Neural progenitor cell (in vitro differentiated cells): ENCODE data around the gene ALK. TPM values are rescaled to one million over a fixed set of nuclear protein-coding genes. Genes with fewer than 3 reads are reported as not detected.

Experiments used
- DNase-seq: peaks from one replicate; pipeline ENCODE4 v3.0.0-alpha.2; 2016; ENCODE audit warnings: low spot score
- H2AFZ ChIP-seq: fragments of 200-600 bp; sonication (generic); replicated peaks from 2 replicates; pipeline ENCODE4 v1.6.1; 2016; ENCODE audit warnings: antibody characterized with exemption
- H3F3A ChIP-seq: fragments of 200-600 bp; sonication (generic); 2 replicates; pipeline ENCODE4 v1.6.1; 2016; ENCODE audit warnings: antibody characterized with exemption, low read depth
- H3K27ac ChIP-seq: fragments of 200-600 bp; sonication (generic); 2 replicates; pipeline ENCODE4 v1.5.1; 2016; ENCODE audit warnings: mild to moderate bottlenecking
- H3K27me3 ChIP-seq: fragments of 200-600 bp; sonication (generic); 2 replicates; pipeline ENCODE4 v1.6.1; 2016; ENCODE audit warnings: mild to moderate bottlenecking, moderate library complexity
- H3K36me3 ChIP-seq: fragments of 200-600 bp; sonication (generic); 2 replicates; pipeline ENCODE4 v1.5.1; 2016
- H3K4me1 ChIP-seq: fragments of 200-600 bp; sonication (generic); 2 replicates; pipeline ENCODE4 v1.6.1; 2016; ENCODE audit warnings: mixed run types
- H3K4me2 ChIP-seq: fragments of 200-600 bp; sonication (generic); 2 replicates; pipeline ENCODE4 v1.6.1; 2016
- H3K4me3 ChIP-seq: fragments of 200-600 bp; sonication (generic); 2 replicates; pipeline ENCODE4 v1.5.1; 2016
- H3K79me2 ChIP-seq: fragments of 200-600 bp; sonication (generic); 2 replicates; pipeline ENCODE4 v1.6.1; 2016; ENCODE audit warnings: low read depth
- H3K9ac ChIP-seq: fragments of 200-600 bp; sonication (generic); 2 replicates; pipeline ENCODE4 v1.6.1; 2016
- H3K9me3 ChIP-seq: fragments of 200-600 bp; sonication (generic); 2 replicates; pipeline ENCODE4 v1.5.1; 2016; ENCODE audit warnings: low read depth
- H4K20me1 ChIP-seq: fragments of 200-600 bp; sonication (generic); 2 replicates; pipeline ENCODE4 v1.6.1; 2016; ENCODE audit warnings: low read depth
- H3K27ac Mint-ChIP-seq: 3 replicates; pipeline ENCODE4 v1.8.0; 2021; ENCODE audit warnings: mixed read lengths
- H3K27me3 Mint-ChIP-seq: 2 replicates; pipeline ENCODE4 v1.8.0; 2022; ENCODE audit warnings: low read depth, mild to moderate bottlenecking, inconsistent platforms, moderate library complexity, mixed read lengths; ENCODE audit not compliant: insufficient read depth
- H3K36me3 Mint-ChIP-seq: 3 replicates; pipeline ENCODE4 v1.8.0; 2021; ENCODE audit warnings: mixed read lengths
- H3K4me1 Mint-ChIP-seq: 3 replicates; pipeline ENCODE4 v1.8.0; 2021; ENCODE audit warnings: mixed read lengths
- H3K4me3 Mint-ChIP-seq: 3 replicates; pipeline ENCODE4 v1.8.0; 2021; ENCODE audit warnings: mild to moderate bottlenecking, moderate library complexity, mixed read lengths
- H3K9me3 Mint-ChIP-seq: 3 replicates; pipeline ENCODE4 v1.8.0; 2020; ENCODE audit warnings: mixed read lengths
- EZH2 ChIP-seq: fragments of 200-600 bp; sonication (generic); IDR thresholded peaks from 2 replicates; pipeline ENCODE4 v1.6.1; 2017; ENCODE audit warnings: antibody characterized with exemption, mild to moderate bottlenecking, moderate library complexity
- EZH2phosphoT487 ChIP-seq: fragments of 200-600 bp; sonication (generic); IDR thresholded peaks from 2 replicates; pipeline ENCODE4 v1.6.1; 2017; ENCODE audit warnings: antibody characterized with exemption
- total RNA-seq: library from RNA; depleted of rRNA; stranded (reverse); fragments of >200 nt; gene quantifications from 2 replicates; pipeline ENCODE4 v1.2.3, GENCODE V29; 2015; ENCODE audit warnings: low replicate concordance
- TF ChIP-seq, protein P1 (sequence below): fragments of 200-600 bp; sonication (generic); IDR thresholded peaks from 2 replicates; pipeline ENCODE4 v1.5.1; 2017; ENCODE audit warnings: antibody characterized with exemption, mild to moderate bottlenecking

Gene ALK
- total RNA-seq, 1 donor from 2014 or later = not detected

DNA sequence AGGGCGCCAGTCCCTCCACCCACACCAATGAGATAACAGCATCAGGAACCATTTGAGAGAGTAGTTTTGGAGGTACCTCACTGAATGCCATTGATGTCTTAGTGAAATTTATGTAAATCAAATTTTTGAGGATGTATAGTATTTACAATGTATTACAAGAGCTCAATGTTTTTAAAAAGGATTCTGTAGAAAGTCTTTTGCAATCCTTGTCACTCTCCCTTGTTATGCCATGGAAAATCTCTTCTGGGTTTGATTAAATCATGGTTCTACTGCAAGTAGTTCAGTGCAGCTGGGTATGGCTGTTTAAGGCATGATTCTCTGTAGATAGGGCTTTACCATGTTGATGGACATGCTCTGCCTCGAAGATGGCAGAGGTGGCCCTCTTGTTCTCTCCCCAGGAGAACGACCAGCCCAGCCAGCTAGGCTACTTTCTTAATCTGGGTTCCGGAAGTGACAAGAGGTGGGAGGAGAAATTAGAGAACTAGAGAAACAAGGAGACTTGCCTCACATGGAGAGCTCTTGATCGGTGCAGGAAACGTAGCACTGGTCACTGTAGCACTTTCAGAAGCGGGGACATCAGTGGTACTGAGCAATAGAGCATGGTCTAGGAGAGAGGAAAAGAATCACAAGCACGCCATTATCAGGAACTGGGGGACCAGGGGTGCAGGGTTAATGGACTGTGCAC, 603.4 kb downstream of the ALK start:
- H3K4me3 ChIP-seq = no peak overlapping the region
- H3K27ac ChIP-seq = no peak overlapping the region
- no peak overlapping the region for H3K4me2 ChIP-seq
- H3K27ac Mint-ChIP-seq = no peak overlapping the region
- no peak overlapping the region for H3K4me3 Mint-ChIP-seq
- H3K4me1 Mint-ChIP-seq = peaks cover 22% of the 10 kb centered on the region
- TF ChIP-seq, protein P1, sequence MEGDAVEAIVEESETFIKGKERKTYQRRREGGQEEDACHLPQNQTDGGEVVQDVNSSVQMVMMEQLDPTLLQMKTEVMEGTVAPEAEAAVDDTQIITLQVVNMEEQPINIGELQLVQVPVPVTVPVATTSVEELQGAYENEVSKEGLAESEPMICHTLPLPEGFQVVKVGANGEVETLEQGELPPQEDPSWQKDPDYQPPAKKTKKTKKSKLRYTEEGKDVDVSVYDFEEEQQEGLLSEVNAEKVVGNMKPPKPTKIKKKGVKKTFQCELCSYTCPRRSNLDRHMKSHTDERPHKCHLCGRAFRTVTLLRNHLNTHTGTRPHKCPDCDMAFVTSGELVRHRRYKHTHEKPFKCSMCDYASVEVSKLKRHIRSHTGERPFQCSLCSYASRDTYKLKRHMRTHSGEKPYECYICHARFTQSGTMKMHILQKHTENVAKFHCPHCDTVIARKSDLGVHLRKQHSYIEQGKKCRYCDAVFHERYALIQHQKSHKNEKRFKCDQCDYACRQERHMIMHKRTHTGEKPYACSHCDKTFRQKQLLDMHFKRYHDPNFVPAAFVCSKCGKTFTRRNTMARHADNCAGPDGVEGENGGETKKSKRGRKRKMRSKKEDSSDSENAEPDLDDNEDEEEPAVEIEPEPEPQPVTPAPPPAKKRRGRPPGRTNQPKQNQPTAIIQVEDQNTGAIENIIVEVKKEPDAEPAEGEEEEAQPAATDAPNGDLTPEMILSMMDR = no peak
- TF ChIP-seq EZH2phosphoT487 (no peak), EZH2 (no peak)
- no peaks in the 10 kb centered on the region for H3K27me3 ChIP-seq
- no peaks in the 10 kb centered on the region for H3K36me3 Mint-ChIP-seq
- H3K9me3 Mint-ChIP-seq = no peaks in the 10 kb centered on the region
- H3K9me3 ChIP-seq = no peaks in the 10 kb centered on the region
- no peak overlapping the region for H2AFZ ChIP-seq
- H3K9ac ChIP-seq = no peak overlapping the region
- no peaks in the 10 kb centered on the region for H3K36me3 ChIP-seq
- peaks cover 2% of the 10 kb centered on the region for H3K4me1 ChIP-seq
- peaks cover 2% of the 10 kb centered on the region for H3F3A ChIP-seq
- DNase-seq = no peak
- H3K79me2 ChIP-seq = no peaks in the 10 kb centered on the region
- no peaks in the 10 kb centered on the region for H4K20me1 ChIP-seq
- H3K27me3 Mint-ChIP-seq = peaks cover 5% of the 10 kb centered on the region

DNA sequence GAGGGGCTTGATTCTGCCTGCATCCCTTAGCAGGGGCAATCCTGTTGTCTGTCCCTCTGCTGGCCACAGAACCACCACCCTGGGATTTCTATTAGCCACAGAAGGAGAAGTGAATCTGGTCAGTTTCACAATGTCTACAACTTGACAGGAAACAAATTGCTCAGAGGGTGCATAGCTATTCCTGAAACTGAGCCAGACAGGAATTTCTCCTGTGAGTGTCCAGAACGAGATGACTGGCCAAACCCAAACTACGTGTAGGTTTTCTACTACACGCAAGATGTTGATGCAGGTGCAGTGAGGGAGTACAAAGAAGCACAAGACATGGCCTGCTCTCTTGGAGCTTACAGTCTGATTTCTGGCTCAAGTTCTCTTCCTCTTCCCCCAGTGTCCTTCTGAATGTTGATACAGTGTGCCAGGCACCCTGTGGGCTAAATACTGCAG, 604.3 kb downstream of the ALK start:
- H3K9me3 ChIP-seq = no peaks in the 10 kb centered on the region
- H2AFZ ChIP-seq = no peak overlapping the region

DNA sequence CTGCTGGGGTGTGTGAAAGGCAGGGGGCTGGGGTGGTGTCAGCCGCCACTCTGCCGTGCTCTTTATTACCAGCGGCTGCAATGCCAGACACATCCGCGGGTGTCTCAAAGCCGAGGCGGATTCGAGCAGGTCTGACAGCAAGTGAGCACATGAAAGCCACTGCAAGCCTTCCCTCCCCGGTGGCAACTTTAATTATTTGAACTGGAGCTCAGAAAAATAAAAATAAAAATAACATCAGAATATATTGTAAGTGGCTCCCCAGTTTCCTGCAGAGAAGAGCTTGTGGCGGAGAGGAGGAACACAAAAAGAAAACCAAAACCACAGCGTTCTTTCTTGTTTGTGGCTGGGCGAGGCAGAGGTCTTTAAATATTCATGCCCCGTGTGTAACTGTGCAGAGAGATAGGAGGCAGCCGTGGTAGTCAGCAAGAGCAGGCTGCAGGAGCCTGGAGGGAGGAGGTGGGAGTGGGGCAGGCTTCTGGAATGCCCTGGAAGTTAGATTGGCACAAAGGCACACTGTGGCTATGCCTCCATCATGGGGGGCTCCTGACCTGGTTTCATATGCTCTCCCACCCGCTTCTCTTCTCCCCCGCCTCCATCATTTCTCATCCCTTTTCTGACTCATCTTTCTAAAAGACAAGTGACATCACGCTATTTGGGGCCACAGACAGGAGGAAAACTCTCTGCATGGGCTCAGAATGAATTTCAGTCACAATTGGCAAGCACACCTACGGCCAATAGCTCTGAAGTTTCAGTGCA, 606.4 kb downstream of the ALK start:
- no peak for TF ChIP-seq EZH2
- TF ChIP-seq, protein P1 = no peak
- TF ChIP-seq EZH2phosphoT487 = no peak
- Histone ChIP-seq H3K36me3 (no peaks in the 10 kb centered on the region), H3K79me2 (no peaks in the 10 kb centered on the region), H2AFZ (no peak overlapping the region), H3K9ac (no peak overlapping the region), H3F3A (no peaks in the 10 kb centered on the region), H3K4me3 (no peak overlapping the region), H4K20me1 (no peaks in the 10 kb centered on the region), H3K4me1 (no peaks in the 10 kb centered on the region), H3K9me3 (no peaks in the 10 kb centered on the region), H3K27ac (no peak overlapping the region), H3K27me3 (no peaks in the 10 kb centered on the region), H3K4me2 (no peak overlapping the region)
- Mint-ChIP-seq H3K9me3 (no peaks in the 10 kb centered on the region), H3K27me3 (peaks cover 10% of the 10 kb centered on the region), H3K27ac (peak overlapping the region; percentile 55), H3K4me3 (peak overlapping the region; percentile 74), H3K36me3 (no peaks in the 10 kb centered on the region), H3K4me1 (peaks cover 31% of the 10 kb centered on the region)
- DNase-seq = peak; percentile 55

More for the DNA sequence above, 604.3 kb downstream of the ALK start:
- Mint-ChIP-seq H3K27ac (no peak overlapping the region), H3K36me3 (no peaks in the 10 kb centered on the region), H3K4me1 (peaks cover 22% of the 10 kb centered on the region), H3K4me3 (no peak overlapping the region), H3K27me3 (peaks cover 8% of the 10 kb centered on the region), H3K9me3 (no peaks in the 10 kb centered on the region)
- Histone ChIP-seq H3K36me3 (no peaks in the 10 kb centered on the region), H3F3A (no peaks in the 10 kb centered on the region), H3K4me1 (no peaks in the 10 kb centered on the region), H3K4me3 (no peak overlapping the region), H3K27me3 (no peaks in the 10 kb centered on the region), H3K27ac (no peak overlapping the region), H3K4me2 (no peak overlapping the region), H3K9ac (no peak overlapping the region), H4K20me1 (no peaks in the 10 kb centered on the region), H3K79me2 (no peaks in the 10 kb centered on the region)
- DNase-seq = no peak
- TF ChIP-seq, protein P1 = no peak
- TF ChIP-seq EZH2 (no peak), EZH2phosphoT487 (no peak)
